SK-N-SH (cell line): ENCODE data around the gene ZNF143. TPM values are rescaled to one million over a fixed set of nuclear protein-coding genes. Genes with fewer than 3 reads are reported as not detected.

ENCODE experiments used
- CTCF ChIA-PET: fragments of 300-600, 350-600 bp; formaldehyde crosslinking; extraction: SDS; loops from one replicate; lab custom pipeline; 2021; lab: Yijun Ruan, JAX
- POLR2A ChIA-PET: fragments of 350-600 bp; sonication (Branson Sonifier 250); formaldehyde crosslinking; extraction: SDS; loops from one replicate; lab custom pipeline; 2020; ENCODE audit warnings: antibody characterized with exemption, inconsistent platforms; lab: Yijun Ruan, JAX
- DNase-seq: peaks from one replicate; pipeline ENCODE4 v3.0.0; 2012
- H2AFZ ChIP-seq: fragments of 200-600 bp; sonication (generic); 2 replicates; pipeline ENCODE4 v1.8.1; 2016; ENCODE audit warnings: antibody characterized with exemption, mild to moderate bottlenecking, low read depth
- H3F3A ChIP-seq: fragments of 200-600 bp; sonication (generic); replicated peaks from 2 replicates; pipeline ENCODE3; 2016; ENCODE audit warnings: antibody characterized with exemption, mild to moderate bottlenecking; ENCODE audit not compliant: insufficient read depth
- H3K27ac ChIP-seq, 2 experiments: fragments of 200-500 bp in 1 of 2; fragments of 200-600 bp in 1 of 2; sonication (Bioruptor generic) in 1 of 2; sonication (generic), shearing (Covaris generic) in 1 of 2; 2 replicates each; pipeline versions ENCODE4 v1.5.1 to v1.6.1; 2014 to 2016; ENCODE audit warnings: low read depth in 2 of 2, inconsistent platforms in 1 of 2, low read length in 1 of 2, mild to moderate bottlenecking in 1 of 2, mixed read lengths in 1 of 2
- H3K27me3 ChIP-seq: fragments of 200-600 bp; sonication (generic), shearing (Covaris generic); 2 replicates; pipeline ENCODE4 v1.6.1; 2016; ENCODE audit warnings: mixed run types; ENCODE audit not compliant: insufficient read depth
- H3K36me3 ChIP-seq, 2 experiments: fragments of 200-500 bp in 1 of 2; fragments of 200-600 bp in 1 of 2; sonication (Bioruptor generic) in 1 of 2; sonication (generic) in 1 of 2; replicated peaks in 1 of 2; 2 replicates each; pipeline versions ENCODE3 to v1.5.1; 2014 to 2016; ENCODE audit warnings: low read length in 1 of 2, mild to moderate bottlenecking in 1 of 2; ENCODE audit not compliant: insufficient read depth in 2 of 2, control insufficient read depth in 1 of 2
- H3K4me1 ChIP-seq, 2 experiments: fragments of 200-500 bp in 1 of 2; fragments of 200-600 bp in 1 of 2; sonication (Bioruptor generic) in 1 of 2; sonication (generic), shearing (Covaris generic) in 1 of 2; 2 replicates each; pipeline versions ENCODE4 v1.5.1 to v1.6.1; 2014 to 2016; ENCODE audit warnings: low read depth in 1 of 2, low read length in 1 of 2, mixed run types in 1 of 2; ENCODE audit not compliant: insufficient read depth in 2 of 2, control insufficient read depth in 1 of 2
- H3K4me2 ChIP-seq: fragments of 200-600 bp; sonication (generic), shearing (Covaris generic); 2 replicates; pipeline ENCODE4 v1.6.1; 2017; ENCODE audit warnings: mixed run types
- H3K4me3 ChIP-seq, 2 experiments: fragments of 200-500 bp in 1 of 2; fragments of 200-600 bp in 1 of 2; sonication (Bioruptor generic) in 1 of 2; sonication (generic), shearing (Covaris generic) in 1 of 2; 2 replicates each; pipeline versions ENCODE4 v1.5.1 to v1.8.1; 2014 to 2016; ENCODE audit warnings: low read depth in 2 of 2, inconsistent platforms in 1 of 2, low read length in 1 of 2, mild to moderate bottlenecking in 1 of 2, mixed read lengths in 1 of 2, moderate library complexity in 1 of 2
- H3K79me2 ChIP-seq: fragments of 200-600 bp; sonication (generic); 2 replicates; pipeline ENCODE4 v1.8.1; 2017; ENCODE audit warnings: mild to moderate bottlenecking; ENCODE audit not compliant: insufficient read depth
- H3K9ac ChIP-seq: fragments of 200-600 bp; sonication (generic); 2 replicates; pipeline ENCODE4 v1.6.1; 2017; ENCODE audit warnings: mixed run types
- H3K9me2 ChIP-seq: fragments of 200-600 bp; sonication (generic); 2 replicates; pipeline ENCODE4 v1.6.1; 2017; ENCODE audit warnings: mixed run types
- H3K9me3 ChIP-seq: fragments of 200-600 bp; sonication (generic); 2 replicates; pipeline ENCODE4 v1.6.1; 2017; ENCODE audit warnings: mixed run types, mild to moderate bottlenecking, moderate library complexity
- H4K20me1 ChIP-seq: fragments of 200-600 bp; sonication (generic); 2 replicates; pipeline ENCODE4 v1.6.1; 2017; ENCODE audit warnings: mild to moderate bottlenecking, mixed run types; ENCODE audit not compliant: insufficient read depth
- CHD2 ChIP-seq: fragments of 150-350 bp; IDR thresholded peaks from 2 replicates; pipeline ENCODE4 v1.6.1; 2018; ENCODE audit warnings: low read length; ENCODE audit not compliant: partially characterized antibody
- EP300 ChIP-seq, 2 experiments: IDR thresholded peaks; 2 replicates each; pipeline versions ENCODE4 v1.4.0 to v1.6.1; 2012; ENCODE audit warnings: borderline replicate concordance in 1 of 2, low read depth in 1 of 2, low read length in 1 of 2
- EZH2phosphoT487 ChIP-seq: fragments of 200-600 bp; sonication (generic); IDR thresholded peaks from 2 replicates; pipeline ENCODE4 v1.6.1; 2017; ENCODE audit warnings: low read depth, mixed run types, mild to moderate bottlenecking, antibody characterized with exemption, moderate library complexity, borderline replicate concordance
- GABPA ChIP-seq: IDR thresholded peaks from 2 replicates; pipeline ENCODE4 v1.4.0; 2012; ENCODE audit warnings: low read depth, mild to moderate bottlenecking
- MEF2A ChIP-seq: IDR thresholded peaks from 2 replicates; pipeline ENCODE4 v1.4.0; 2012; ENCODE audit warnings: low read depth, borderline replicate concordance
- MXI1 ChIP-seq: IDR thresholded peaks from 2 replicates; pipeline ENCODE4 v1.6.1; 2012; ENCODE audit warnings: mild to moderate bottlenecking, low read depth, low read length, improper control_type of control experiment
- NFIC ChIP-seq: IDR thresholded peaks from 2 replicates; pipeline ENCODE4 v1.4.0; 2012; ENCODE audit warnings: borderline replicate concordance
- RFX5 ChIP-seq: IDR thresholded peaks from 2 replicates; pipeline ENCODE4 v1.6.1; 2012; ENCODE audit warnings: mild to moderate bottlenecking, improper control_type of control experiment, low read length
- RXRA ChIP-seq: IDR thresholded peaks from 2 replicates; pipeline ENCODE4 v1.4.0; 2012; ENCODE audit warnings: low read depth, mild to moderate bottlenecking, borderline replicate concordance
- SIN3A ChIP-seq: IDR thresholded peaks from 2 replicates; pipeline ENCODE4 v1.6.1; 2012; ENCODE audit warnings: low read depth, mild to moderate bottlenecking, low read length, moderate library complexity, borderline replicate concordance
- SMC3 ChIP-seq: IDR thresholded peaks from 2 replicates; pipeline ENCODE4 v1.6.1; 2012; ENCODE audit warnings: low read depth, low read length, improper control_type of control experiment
- TAF1 ChIP-seq: IDR thresholded peaks from 2 replicates; pipeline ENCODE4 v1.6.1; 2012; ENCODE audit warnings: low read depth, mild to moderate bottlenecking, low read length, moderate library complexity, borderline replicate concordance
- USF2 ChIP-seq: fragments of 150-350 bp; IDR thresholded peaks from 2 replicates; pipeline ENCODE4 v1.6.1; 2017; ENCODE audit warnings: antibody characterized with exemption, low read length, low read depth, borderline replicate concordance
- YY1 ChIP-seq: IDR thresholded peaks from 2 replicates; pipeline ENCODE4 v1.4.0; 2012; ENCODE audit warnings: low read depth, mild to moderate bottlenecking
- ZBTB33 ChIP-seq: IDR thresholded peaks from 2 replicates; pipeline ENCODE4 v1.4.0; 2012; ENCODE audit warnings: low read depth, borderline replicate concordance
- WGBS: methylation state at CpG from one replicate; pipeline ENCODE4 v1.1.6; 2017; ENCODE audit warnings: low lambda C conversion rate; 5-methylcytosine and 5-hydroxymethylcytosine counted together
- polyA plus RNA-seq, 3 experiments: library from polyadenylated mRNA; depleted of rRNA; stranded (reverse); fragments of >200 nt; gene quantifications; 2 replicates each; pipeline ENCODE4 v1.2.3, GENCODE V29; 2012
- TF ChIP-seq, protein P1 (sequence below): IDR thresholded peaks from 2 replicates; pipeline ENCODE4 v1.4.0; 2012; ENCODE audit warnings: low read depth, borderline replicate concordance
- TF ChIP-seq, protein P2 (sequence below): IDR thresholded peaks from 2 replicates; pipeline ENCODE4 v1.6.1; 2012; ENCODE audit warnings: mild to moderate bottlenecking, low read depth, low read length, moderate library complexity

The ZNF143 gene
- polyA plus RNA-seq, 1 of the 3 experiments (the other 2 are of a cell fraction) = 11.3 TPM

DNA sequence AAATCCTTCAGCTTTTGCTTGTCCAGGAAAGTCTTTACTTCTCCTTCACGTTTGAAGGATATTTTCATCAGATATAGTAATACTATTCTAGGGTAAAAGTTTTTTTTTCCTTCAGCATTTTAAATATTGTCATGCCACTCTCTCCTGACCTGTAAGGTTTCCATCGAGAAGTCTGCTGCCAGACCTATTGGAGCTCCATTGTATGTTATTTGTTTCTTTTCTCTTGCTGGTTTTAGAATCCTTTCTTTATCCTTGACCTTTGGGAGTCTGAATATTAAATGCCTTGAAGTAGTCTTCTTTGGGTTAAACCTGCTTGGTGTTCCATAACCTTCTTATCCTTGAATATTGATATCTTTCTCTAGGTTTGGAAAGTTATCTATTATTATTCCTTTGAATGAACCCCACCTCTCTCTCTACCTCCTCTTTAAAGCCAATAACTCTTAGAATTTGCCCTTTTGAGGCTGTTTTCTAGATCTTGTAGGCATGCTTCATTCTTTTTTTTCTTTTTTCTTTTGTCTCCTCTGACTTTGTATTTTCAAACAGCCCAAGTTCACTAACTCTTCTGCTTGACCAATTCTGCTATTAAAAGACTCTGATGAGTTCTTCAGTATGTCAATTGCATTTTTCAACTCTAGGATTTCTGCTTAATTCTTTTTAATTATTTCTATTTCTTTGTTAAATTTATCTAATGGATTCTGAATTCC is 100.6 kb downstream of the ZNF143 start:
- no peak for DNase-seq
- Histone ChIP-seq H3K9me2 (no peaks in the 10 kb centered on the region), H3K9ac (no peak overlapping the region), H3K79me2 (no peaks in the 10 kb centered on the region), H4K20me1 (no peaks in the 10 kb centered on the region), H3K4me2 (no peak overlapping the region), H3F3A (peaks cover 11% of the 10 kb centered on the region), H3K36me3 (peaks cover 0 to 5% of the 10 kb centered on the region in 2 experiments), H3K9me3 (peaks cover 13% of the 10 kb centered on the region; the same call in 1 of the 2 replicates), H3K27ac (no peak overlapping the region), H3K27me3 (no peaks in the 10 kb centered on the region), H3K4me3 (no peak overlapping the region), H3K4me1 (peaks cover 3 to 5% of the 10 kb centered on the region in 2 experiments; a peak in 3 of 4 replicates), H2AFZ (no peak overlapping the region)
- ChIA-PET CTCF (interaction anchor here (1.0 kb wide), 1 partner anchor 26 kb away, joined by 3 read pairs; no protein-coding TSS in a partner anchor), POLR2A (no interaction called here)
- TF ChIP-seq RXRA (no peak), TAF1 (no peak), GABPA (no peak), MEF2A (no peak), SMC3 (no peak), CHD2 (no peak), RFX5 (no peak), USF2 (no peak), YY1 (no peak), EP300 (IDR thresholded peaks at IDR 0.05; ENCODE audit: borderline replicate concordance in 1 of 2, low read depth in 1 of 2, low read length in 1 of 2) (no peak), SIN3A (no peak), EZH2phosphoT487 (no peak), MXI1 (no peak)
- TF ChIP-seq, protein P1, sequence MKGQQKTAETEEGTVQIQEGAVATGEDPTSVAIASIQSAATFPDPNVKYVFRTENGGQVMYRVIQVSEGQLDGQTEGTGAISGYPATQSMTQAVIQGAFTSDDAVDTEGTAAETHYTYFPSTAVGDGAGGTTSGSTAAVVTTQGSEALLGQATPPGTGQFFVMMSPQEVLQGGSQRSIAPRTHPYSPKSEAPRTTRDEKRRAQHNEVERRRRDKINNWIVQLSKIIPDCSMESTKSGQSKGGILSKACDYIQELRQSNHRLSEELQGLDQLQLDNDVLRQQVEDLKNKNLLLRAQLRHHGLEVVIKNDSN = no peak
- 84% methylated on average over 2 of the region's 2 CpGs for WGBS

DNA sequence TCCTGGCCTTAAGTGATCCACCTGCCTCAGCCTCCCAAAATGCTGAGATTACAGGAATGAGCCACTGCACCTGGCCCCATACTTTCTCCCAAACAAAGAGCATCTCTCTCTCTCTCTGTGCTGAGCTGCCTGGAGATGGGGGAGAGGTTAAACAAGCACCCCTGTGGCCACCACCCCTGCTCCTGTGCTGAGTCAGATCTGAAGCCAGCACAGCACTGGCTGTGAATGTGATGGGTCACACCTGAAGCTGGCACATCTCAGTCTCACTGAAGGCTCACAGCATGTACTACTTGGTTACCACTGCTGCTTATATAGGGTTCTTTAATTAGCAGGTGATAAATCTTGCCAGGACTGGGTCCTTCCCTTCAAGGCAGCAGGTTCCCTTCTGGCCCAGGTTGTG is 101.9 kb downstream of the ZNF143 start:
- TF ChIP-seq NFIC (no peak), ZBTB33 (no peak), MEF2A (no peak), TAF1 (no peak)
- TF ChIP-seq, protein P2, sequence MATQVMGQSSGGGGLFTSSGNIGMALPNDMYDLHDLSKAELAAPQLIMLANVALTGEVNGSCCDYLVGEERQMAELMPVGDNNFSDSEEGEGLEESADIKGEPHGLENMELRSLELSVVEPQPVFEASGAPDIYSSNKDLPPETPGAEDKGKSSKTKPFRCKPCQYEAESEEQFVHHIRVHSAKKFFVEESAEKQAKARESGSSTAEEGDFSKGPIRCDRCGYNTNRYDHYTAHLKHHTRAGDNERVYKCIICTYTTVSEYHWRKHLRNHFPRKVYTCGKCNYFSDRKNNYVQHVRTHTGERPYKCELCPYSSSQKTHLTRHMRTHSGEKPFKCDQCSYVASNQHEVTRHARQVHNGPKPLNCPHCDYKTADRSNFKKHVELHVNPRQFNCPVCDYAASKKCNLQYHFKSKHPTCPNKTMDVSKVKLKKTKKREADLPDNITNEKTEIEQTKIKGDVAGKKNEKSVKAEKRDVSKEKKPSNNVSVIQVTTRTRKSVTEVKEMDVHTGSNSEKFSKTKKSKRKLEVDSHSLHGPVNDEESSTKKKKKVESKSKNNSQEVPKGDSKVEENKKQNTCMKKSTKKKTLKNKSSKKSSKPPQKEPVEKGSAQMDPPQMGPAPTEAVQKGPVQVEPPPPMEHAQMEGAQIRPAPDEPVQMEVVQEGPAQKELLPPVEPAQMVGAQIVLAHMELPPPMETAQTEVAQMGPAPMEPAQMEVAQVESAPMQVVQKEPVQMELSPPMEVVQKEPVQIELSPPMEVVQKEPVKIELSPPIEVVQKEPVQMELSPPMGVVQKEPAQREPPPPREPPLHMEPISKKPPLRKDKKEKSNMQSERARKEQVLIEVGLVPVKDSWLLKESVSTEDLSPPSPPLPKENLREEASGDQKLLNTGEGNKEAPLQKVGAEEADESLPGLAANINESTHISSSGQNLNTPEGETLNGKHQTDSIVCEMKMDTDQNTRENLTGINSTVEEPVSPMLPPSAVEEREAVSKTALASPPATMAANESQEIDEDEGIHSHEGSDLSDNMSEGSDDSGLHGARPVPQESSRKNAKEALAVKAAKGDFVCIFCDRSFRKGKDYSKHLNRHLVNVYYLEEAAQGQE = no peak
- H4K20me1 ChIP-seq = no peaks in the 10 kb centered on the region
- peaks cover 0 to 5% of the 10 kb centered on the region in 2 experiments for H3K36me3 ChIP-seq
- no peaks in the 10 kb centered on the region for H3K9me2 ChIP-seq
- peaks cover 5 to 10% of the 10 kb centered on the region in 2 experiments; a peak in 3 of 4 replicates for H3K4me1 ChIP-seq
- no peaks in the 10 kb centered on the region for H3K27me3 ChIP-seq
- POLR2A ChIA-PET = no interaction called here
- H3K27ac ChIP-seq = no peak overlapping the region
- H3K4me2 ChIP-seq = no peak overlapping the region
- CTCF ChIA-PET = interaction anchor here (1.2 kb wide), 1 partner anchor 14 kb away, joined by 3 read pairs; no protein-coding TSS in a partner anchor
- no peak for DNase-seq
- no peak overlapping the region for H3K9ac ChIP-seq
- no peak overlapping the region for H2AFZ ChIP-seq
- peaks cover 13% of the 10 kb centered on the region; the same call in 1 of the 2 replicates for H3K9me3 ChIP-seq
- no peak overlapping the region for H3K4me3 ChIP-seq
- H3F3A ChIP-seq = peaks cover 17% of the 10 kb centered on the region
- no peaks in the 10 kb centered on the region for H3K79me2 ChIP-seq
